NOMO-1 (cell line): ENCODE measurements around the gene SNRNP25.

Source experiments
- DNase-seq, 2 experiments: peaks; one replicate each; lab custom pipeline; 2025; ENCODE audit not compliant: unreplicated experiment in 2 of 2; lab: John Stamatoyannopoulos, UW

The SNRNP25 gene

DNA sequence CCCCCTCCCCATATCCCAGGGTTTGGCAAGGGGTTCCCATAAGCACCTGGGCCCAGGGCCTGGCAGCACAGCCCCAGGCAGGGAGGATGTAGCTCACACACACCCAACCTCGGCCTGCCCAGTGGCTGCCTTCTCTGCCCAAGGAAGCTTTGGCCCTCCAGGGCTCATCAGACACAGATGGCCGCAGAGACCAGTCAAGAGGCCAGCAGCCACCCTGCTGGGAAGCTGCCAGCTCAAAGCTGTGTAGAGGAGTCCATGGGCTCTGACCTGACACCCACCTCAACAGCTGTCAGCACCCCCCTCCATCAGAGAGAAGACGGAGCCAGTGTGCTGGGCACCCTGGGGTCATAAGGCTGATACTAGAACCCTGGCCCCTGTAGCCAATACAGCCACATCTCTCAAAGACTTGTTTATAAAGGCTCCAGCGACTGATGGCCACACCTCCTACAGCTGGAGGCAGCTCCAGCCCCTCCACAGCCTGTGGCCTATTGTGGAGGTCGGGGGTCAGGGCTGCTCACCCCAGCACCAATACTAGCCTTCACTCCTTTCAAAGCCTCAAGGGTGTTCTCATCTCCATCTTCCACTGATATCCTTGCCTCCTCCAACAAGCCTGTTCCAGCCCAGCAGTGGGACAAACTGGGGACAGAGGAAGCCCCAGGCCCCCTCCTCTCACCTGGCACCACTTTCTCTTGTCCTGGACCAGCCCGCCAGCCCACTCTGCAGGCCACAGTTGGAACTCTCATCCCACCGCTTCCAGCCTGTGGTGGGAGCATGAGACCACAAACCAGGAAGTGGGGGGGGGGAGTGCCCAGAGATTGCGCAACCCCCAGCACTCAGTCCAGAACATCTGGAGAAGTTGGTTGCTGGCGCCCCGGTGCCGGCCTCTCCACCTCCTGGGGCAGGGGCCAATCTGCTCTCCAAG lies 22.2 kb downstream of the SNRNP25 start:
- DNase-seq: peak; percentile 65 to 70

DNA sequence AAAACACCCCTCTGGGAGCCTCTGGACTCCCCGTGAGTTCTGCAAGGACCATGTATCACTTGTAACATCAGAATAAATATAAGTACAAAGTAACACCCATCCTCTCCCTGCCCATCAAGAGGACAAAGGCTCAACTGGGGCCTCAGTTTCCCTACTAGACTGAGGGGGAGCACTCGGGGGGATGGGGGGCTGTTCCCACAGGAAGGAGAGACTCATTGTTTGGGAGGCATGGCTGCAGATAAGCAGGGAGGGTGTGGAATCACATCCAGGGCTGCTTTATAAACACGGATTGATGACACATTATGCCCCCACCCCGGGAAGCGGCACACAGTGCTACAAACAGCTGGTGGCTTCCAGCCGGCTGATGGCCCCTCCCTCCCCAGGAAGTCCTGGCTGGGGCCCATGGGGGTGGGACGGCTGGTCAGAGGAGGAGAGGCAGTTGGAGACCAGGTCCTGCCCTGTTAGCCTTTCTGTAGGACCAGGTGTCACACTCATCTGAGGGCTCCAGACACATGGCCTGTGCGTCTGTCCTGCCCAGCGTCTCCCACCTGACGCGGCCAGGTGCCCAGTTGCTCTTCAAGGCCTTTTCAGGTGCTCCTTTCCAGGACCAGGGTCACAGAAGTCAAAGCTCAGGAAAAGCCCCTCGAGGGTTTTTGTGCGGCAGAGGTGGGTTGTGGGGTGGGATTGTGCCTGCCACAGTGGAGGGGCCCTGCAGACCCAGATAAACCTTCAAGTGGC lies 23.1 kb downstream of the SNRNP25 start:
- DNase-seq: peak in 1 of 2 experiments; percentile 11

DNA sequence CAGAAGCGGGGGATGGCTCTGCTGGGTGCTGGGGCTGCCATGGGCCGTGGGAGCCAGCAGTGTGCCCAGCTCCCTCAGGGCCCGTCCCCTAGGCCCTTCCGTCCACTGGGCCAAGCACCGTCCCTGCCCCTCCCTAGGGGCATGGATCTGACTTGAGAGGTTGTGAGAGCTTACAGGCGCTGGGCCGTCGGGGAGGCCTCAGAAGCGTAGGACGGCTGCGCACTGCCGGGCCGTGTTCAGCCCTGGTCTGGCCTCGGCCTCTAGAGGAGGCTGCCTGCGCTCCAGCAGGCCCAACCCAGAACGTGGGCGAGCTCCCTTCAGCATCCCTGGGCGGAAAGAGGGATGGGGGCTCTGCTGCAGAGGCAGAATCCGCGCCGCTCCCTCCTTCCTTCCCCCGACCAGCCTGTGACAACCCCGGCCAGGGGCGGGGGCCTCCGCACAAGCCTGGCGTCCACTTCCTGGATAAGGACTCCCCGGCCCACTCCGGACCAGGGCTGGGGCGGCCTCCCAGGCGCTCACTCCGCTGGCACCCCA lies 23.7 kb downstream of the SNRNP25 start:
- DNase-seq: peak; percentile 35 to 51

DNA sequence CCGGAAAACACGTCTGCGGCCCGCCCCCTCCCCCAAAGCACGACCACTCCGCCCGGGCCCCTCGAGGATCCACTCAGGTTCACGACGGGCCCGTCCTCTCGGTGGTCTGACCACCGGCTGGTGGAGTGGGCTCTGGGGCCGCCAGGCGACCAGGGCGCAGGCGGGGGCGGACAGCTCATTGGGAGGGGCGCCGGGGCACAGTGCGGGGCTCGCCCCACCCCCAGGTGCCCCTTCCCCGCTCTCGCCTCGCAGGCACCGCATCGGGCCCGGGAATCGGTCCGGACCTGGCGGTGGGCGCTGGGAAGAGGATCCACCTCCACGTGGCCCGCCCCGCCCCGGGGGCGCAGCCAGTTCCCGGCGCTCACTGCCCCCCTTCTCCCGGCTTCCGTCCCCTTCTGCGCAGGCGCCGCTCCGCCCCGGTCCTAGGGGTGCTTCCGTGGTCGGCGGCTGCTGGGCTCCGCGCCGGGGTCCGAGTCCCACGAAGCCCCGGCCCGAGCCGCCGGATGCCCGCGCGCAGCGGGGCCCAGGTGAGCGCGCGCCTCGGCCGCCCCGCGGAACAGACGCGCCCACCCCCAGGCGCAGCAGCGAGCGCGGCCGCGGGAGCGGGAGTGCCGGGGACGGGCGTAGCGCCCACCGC lies 24.3 kb downstream of the SNRNP25 start, which contains the start of gene MPG:
Gene MPG (plus strand): TSS at position 419 of the 637 bp plus-strand sequence. CDS start 85 bp downstream, at position 504.
- peak; percentile 55 to 58 for DNase-seq

DNA sequence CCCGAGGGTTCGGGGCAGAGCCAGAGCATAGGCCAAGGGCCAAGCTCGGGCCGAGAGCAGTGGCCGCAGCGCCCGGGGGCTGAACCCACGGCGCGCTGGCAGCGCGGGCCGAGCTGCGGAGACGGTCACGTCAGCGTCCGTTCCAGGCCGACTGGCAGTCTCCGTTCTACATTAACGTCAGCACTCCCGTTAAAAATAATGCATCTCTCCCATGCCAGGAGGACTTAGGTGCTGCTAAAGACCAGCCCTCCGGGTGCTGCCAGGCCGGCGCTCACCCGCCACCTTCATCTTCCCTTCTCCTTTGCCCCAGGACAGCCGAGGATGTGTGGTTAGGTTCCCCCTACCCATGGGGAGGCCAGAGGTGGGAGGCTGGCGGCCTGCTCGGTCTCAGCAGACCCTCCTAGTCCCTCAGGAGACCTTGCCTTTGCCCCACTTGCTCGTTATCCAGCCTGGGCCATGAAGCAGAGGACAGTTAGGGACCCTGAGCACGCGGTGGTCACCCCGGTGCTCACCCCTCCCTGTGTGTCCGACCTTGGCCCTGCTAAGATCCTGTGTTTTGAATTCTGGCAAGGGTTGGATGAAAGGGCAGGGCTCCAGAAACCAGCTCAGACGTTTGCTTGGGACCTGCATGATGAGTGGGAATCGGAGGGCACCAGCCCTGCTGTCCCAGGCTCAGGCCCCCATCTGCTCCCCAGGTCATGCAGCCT lies 25.0 kb downstream of the SNRNP25 start:
- DNase-seq: no peak

DNA sequence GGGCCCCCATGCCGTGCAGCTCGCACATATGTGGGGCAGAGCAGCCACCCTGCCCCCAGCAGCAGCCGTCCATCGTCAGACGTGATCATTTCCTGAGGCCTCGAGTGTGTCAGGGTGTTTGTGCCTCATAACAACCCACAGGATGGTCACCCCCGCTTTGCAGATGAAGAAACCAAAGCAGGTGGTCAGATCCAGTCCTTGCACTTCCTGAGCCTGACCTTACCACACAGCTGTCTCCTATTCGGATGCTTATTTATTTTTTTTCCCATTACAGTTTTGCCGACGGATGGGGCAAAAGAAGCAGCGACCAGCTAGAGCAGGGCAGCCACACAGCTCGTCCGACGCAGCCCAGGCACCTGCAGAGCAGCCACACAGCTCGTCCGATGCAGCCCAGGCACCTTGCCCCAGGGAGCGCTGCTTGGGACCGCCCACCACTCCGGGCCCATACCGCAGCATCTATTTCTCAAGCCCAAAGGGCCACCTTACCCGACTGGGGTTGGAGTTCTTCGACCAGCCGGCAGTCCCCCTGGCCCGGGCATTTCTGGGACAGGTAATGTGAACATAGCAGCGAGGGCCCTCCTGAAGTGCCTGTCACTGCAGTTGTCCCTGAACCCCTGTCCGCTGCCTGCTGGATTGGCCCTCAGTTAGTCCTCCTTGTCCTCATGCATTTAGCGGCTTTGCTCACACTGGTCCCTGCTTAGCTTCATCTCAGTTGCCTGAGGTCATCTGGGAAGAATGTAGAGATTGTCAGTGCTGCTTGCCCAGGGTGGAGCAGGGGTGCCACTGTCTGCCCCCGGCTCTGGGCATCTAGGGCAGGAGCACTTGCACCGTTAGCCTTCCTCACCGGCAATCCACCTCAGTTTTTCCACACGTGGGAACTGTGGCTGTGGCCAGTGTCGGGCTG lies 25.8 kb downstream of the SNRNP25 start:
- DNase-seq: no peak

DNA sequence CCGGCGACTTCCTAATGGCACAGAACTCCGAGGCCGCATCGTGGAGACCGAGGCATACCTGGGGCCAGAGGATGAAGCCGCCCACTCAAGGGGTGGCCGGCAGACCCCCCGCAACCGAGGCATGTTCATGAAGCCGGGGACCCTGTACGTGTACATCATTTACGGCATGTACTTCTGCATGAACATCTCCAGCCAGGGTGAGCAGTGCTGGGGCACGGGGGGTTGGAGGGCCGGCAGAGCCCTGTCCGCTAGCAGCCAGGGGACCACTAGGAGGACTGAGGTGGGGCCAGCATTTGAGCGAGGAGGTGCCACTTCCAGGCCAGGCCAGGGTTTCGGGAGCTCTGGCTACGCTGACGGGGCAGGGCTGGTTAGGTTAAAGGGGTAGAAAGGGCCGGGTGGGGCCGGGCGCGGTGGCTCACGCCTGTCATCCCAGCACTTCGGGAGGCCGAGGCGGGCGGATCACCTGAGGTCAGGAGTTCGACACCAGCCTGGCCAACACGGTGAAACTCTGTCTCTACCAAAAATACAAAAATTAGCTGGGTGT lies 29.5 kb downstream of the SNRNP25 start:
- DNase-seq: no peak

DNA sequence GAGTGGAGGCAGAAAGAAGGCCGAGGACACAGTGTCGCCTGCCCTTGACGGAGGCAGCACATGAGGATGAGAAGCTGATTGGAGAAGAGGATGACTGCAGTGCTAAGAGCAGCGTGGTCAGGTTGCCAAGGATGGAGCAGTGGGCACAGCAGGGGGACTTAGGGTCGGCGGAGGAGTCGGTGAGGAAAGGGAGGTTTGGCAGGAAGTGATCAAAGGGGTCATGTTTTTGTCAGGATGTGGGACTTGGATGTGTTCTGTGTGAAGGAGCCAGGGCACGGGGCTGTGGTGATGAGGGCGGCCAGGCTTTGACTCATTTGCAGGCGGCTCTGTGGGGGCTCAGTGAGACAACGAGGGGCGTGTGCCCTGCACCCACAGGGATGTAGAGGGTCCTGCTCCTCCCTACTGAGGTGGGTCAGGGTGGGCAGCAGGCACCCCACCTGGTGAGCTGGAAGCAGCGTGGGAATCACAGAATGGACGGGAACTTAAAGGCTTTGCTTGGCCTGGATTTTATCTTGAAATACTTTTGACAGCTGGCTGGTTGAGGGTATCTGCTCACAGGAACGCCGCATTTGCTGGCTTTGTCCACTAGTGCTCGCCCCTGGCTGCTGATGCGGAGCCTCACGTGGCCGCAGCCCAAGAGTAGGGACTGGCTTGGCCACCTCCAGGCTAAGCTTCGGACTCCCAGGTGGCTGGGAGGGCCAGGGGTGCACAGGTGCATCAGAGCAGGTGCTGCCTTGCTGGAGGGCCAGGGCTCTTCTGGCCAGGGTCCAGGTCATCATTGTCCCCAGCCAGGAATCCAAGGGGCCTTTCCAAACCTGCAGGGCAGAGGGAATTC lies 30.4 kb downstream of the SNRNP25 start:
- DNase-seq: no peak

DNA sequence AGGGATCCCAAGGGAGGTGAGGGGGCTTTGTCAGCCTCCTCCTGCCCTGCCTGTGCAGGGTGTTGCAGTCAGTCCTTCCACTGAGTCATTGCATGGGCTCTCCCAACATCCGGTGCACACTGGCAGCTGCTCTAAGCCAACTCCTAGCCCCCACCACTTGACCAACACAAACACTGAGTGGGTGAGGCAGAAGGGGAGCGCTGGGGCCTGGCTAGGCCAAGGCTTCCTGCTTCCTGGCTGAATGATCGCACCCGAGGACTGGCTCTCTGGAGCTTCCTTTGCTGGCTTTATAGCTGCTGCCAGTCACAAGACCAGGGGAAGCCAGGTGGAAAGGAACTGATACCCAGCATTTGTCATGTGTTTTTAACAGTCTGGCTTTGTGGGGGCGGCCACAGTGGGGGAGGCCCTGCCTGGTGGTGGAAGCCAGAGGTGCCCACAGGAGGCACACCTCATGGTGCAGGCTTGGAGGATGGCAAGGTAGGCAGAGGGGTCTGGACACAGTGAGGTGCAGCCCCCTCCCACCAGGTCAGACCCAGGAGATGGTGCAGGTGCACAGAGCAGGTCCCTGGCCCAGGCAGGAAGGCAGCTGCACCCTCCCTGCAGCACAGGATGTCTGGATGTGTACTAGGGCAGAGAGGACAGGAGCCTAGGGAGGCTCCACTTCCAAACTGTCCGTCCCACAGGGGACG lies 31.2 kb downstream of the SNRNP25 start:
- DNase-seq: peak; percentile 18 to 26

DNA sequence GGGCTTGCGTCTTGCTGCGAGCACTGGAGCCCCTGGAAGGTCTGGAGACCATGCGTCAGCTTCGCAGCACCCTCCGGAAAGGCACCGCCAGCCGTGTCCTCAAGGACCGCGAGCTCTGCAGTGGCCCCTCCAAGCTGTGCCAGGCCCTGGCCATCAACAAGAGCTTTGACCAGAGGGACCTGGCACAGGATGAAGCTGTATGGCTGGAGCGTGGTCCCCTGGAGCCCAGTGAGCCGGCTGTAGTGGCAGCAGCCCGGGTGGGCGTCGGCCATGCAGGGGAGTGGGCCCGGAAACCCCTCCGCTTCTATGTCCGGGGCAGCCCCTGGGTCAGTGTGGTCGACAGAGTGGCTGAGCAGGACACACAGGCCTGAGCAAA lies 31.8 kb downstream of the SNRNP25 start:
- no peak for DNase-seq

DNA sequence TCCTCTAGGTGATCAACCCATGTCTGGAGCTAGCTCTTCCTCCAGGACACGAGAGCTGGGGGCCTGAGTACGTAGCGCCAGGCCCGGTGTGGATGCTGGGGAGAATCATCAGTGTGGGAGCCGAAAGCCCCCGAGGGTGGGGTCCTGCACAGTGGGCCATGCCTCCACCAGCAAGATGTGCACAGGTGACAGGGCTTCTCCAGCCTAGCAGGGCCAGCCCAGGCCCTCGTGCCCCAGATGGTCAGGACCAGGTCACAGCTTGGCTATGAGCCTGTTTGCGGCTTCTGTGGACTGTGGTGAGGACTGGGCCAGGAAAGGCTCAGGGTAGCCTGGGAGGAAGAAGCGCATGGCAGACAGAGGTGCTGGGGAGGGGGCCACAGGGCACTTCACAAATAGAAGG lies 32.2 kb downstream of the SNRNP25 start:
- DNase-seq: no peak

DNA sequence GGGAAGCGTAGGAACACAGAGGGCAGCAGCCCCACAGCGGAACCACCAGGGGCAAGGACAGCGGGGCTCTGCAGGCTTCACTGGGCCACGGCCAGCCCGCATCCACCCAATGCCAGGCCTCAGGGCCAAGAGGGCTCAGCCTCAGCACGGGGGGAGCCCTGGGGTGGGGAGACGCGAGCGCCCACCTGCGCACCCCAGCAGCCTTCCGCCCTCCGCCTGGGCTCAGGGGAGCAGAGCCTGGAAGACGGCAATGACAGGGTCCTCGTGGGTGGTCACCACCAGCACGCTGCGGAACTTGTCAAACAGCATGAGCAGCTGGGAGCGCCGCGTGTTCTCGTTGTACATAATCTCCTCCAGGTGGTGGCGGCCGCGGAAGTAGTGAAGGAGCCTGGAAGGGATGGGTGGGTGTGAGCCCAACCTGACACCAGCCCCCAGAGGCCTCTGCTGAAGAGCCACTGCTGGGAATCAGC lies 32.9 kb downstream of the SNRNP25 start:
- DNase-seq: no peak

DNA sequence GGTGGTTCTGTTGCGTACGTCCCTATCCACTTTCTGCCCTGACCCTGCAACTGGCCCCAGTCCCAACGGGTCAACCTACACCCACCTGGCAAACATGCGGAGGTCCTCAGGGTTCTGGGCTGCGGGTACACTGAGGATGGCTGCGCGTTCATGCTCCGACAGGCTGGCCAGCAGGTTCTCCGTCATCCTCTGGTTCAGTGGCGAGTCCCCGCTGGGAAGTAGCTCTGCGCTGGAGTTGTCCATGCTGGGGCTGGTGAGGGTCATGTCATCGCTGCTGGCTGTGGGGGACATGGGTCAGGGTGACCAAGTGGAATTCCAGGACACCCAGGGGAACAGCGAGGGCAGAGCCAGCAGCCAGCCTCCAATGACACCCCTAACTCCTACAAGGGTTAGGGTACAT lies 35.0 kb downstream of the SNRNP25 start:
- DNase-seq: no peak

DNA sequence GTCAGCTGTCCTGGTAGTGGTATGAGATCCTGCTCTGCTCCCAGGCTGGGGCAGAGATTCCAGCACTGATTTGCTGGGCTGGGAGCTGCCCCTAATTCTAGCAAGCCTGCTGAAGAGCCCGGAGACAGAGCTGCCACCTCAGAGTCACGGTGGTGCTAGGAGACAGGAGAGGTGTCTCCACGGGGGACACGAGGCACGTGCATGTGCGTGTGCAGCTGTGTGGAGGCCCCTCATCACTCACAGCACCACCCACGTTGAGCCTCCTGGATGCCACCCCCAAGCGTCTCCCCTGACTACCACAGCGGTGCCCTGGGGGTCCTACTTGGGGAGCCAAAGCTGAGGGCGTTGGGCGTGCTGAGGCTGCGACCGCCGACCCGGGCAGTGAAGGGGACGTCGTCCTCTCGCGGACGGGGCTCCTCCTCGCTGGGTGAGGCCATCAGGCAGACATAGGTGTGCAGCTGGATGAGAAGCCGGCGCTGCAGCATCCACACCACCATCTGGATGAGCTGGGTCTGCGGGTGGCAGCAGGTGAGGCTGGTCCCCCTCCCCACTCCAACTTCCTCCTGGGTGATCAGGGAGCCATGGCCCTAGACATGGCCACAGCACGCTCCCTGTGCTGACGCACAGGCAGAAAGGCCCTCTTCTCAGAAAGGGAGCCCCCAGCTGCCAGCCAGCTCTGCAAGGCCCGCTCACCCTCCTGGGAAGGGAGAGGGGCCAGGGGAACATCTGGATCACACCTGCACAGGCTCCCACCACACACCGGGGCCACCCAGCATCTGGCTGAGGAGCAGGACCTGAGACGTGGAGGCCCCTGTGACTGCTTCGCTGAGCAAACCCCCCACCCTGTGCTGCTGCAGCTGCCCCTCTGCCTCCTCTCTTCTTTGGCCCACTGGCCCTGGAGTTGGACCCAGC lies 36.0 kb downstream of the SNRNP25 start:
- DNase-seq: no peak

DNA sequence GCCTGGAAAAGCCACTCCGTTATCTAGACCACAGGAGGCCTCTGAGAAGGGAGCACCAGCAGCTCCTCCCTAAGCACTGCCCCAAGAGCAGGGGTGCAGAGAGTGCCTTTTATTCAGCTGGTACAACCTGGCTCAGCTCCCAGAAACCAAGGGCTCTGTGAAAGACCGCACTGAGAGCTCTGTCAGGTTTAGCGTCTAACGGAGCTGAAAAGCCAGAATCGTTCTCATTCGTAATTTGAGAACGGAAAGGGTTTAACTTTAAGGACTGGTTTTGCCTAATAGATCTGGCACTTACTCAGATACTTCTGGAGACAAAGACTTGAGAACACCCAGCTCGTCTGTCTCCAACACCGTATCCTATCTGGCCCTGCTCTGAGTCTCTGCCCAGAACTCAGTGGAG lies 37.9 kb downstream of the SNRNP25 start:
- no peak for DNase-seq
